Measurements from ENCODE around the gene VPS37C.

VPS37C gene

GRCh38 chr11:61092908-61093763 is 68.1 kb downstream of the VPS37C start:
- Histone ChIP-seq H2AFZ (ENCODE audit: low read length, unreplicated experiment) (no peak overlapping the region), H3K4me1 (ENCODE audit: control insufficient read depth, insufficient read depth, low read length, unreplicated experiment) (no peaks in the 10 kb centered on the region), H3K79me2 (ENCODE audit: control insufficient read depth, insufficient read depth, low read length, unreplicated experiment) (no peaks in the 10 kb centered on the region), H3K27ac (ENCODE audit: low read depth, low read length) (no peak overlapping the region), H3K27me3 (ENCODE audit: insufficient read depth, low read length) (peaks cover 22% of the 10 kb centered on the region), H3K36me3 (ENCODE audit: insufficient read depth, low read length) (no peaks in the 10 kb centered on the region), H3K4me3 (ENCODE audit: low read depth, low read length) (no peak overlapping the region)

- no peak overlapping the region for H2AFZ ChIP-seq (ENCODE audit: low read length, unreplicated experiment)
- H3K4me1 ChIP-seq (ENCODE audit: control insufficient read depth, insufficient read depth, low read length, unreplicated experiment), result no peaks in the 10 kb centered on the region
- H3K4me3 ChIP-seq (ENCODE audit: low read depth, low read length), result no peak overlapping the region
- H3K27ac ChIP-seq (ENCODE audit: low read depth, low read length), result no peak overlapping the region
- no peaks in the 10 kb centered on the region for H3K79me2 ChIP-seq (ENCODE audit: control insufficient read depth, insufficient read depth, low read length, unreplicated experiment)
- no peaks in the 10 kb centered on the region for H3K36me3 ChIP-seq (ENCODE audit: insufficient read depth, low read length)
- H3K27me3 ChIP-seq (ENCODE audit: insufficient read depth, low read length), result peaks cover 16% of the 10 kb centered on the region
Measured at GRCh38 chr11:61092280-61092766, 68.9 kb downstream of the VPS37C start.

- Histone ChIP-seq H3K4me3 (ENCODE audit: low read depth, low read length) (no peak overlapping the region), H3K27ac (ENCODE audit: low read depth, low read length) (no peak overlapping the region), H2AFZ (ENCODE audit: low read length, unreplicated experiment) (no peak overlapping the region)
Measured at GRCh38 chr11:61091373-61092279, 69.6 kb downstream of the VPS37C start.

GRCh38 chr11:61090982-61091372 is 70.2 kb downstream of the VPS37C start:
- no peak overlapping the region for H2AFZ ChIP-seq (ENCODE audit: low read length, unreplicated experiment)
- H3K4me3 ChIP-seq (ENCODE audit: low read depth, low read length), result no peak overlapping the region
- H3K27me3 ChIP-seq (ENCODE audit: insufficient read depth, low read length), result peaks cover 7% of the 10 kb centered on the region
- no peaks in the 10 kb centered on the region for H3K4me1 ChIP-seq (ENCODE audit: control insufficient read depth, insufficient read depth, low read length, unreplicated experiment)
- H3K36me3 ChIP-seq (ENCODE audit: insufficient read depth, low read length), result no peaks in the 10 kb centered on the region
- H3K79me2 ChIP-seq (ENCODE audit: control insufficient read depth, insufficient read depth, low read length, unreplicated experiment), result no peaks in the 10 kb centered on the region
- H3K27ac ChIP-seq (ENCODE audit: low read depth, low read length), result no peak overlapping the region

More at GRCh38 chr11:61091373-61092279, 69.6 kb downstream of the VPS37C start:
- Histone ChIP-seq H3K27me3 (ENCODE audit: insufficient read depth, low read length) (peaks cover 10% of the 10 kb centered on the region), H3K36me3 (ENCODE audit: insufficient read depth, low read length) (no peaks in the 10 kb centered on the region), H3K4me1 (ENCODE audit: control insufficient read depth, insufficient read depth, low read length, unreplicated experiment) (no peaks in the 10 kb centered on the region), H3K79me2 (ENCODE audit: control insufficient read depth, insufficient read depth, low read length, unreplicated experiment) (no peaks in the 10 kb centered on the region)

- no peaks in the 10 kb centered on the region for H3K36me3 ChIP-seq (ENCODE audit: insufficient read depth, low read length)
- no peak overlapping the region for H3K4me3 ChIP-seq (ENCODE audit: low read depth, low read length)
- H3K4me1 ChIP-seq (ENCODE audit: control insufficient read depth, insufficient read depth, low read length, unreplicated experiment), result no peaks in the 10 kb centered on the region
- H3K79me2 ChIP-seq (ENCODE audit: control insufficient read depth, insufficient read depth, low read length, unreplicated experiment), result no peaks in the 10 kb centered on the region
- H2AFZ ChIP-seq (ENCODE audit: low read length, unreplicated experiment), result no peak overlapping the region
- peaks cover 2% of the 10 kb centered on the region; the same call in 1 of the 2 replicates for H3K27me3 ChIP-seq (ENCODE audit: insufficient read depth, low read length)
- H3K27ac ChIP-seq (ENCODE audit: low read depth, low read length), result no peak overlapping the region
Measured at GRCh38 chr11:61090521-61090920, 70.7 kb downstream of the VPS37C start.

- Histone ChIP-seq H3K27me3 (ENCODE audit: insufficient read depth, low read length) (no peaks in the 10 kb centered on the region), H3K4me3 (ENCODE audit: low read depth, low read length) (no peak overlapping the region), H3K27ac (ENCODE audit: low read depth, low read length) (no peak overlapping the region), H3K4me1 (ENCODE audit: control insufficient read depth, insufficient read depth, low read length, unreplicated experiment) (no peaks in the 10 kb centered on the region), H3K79me2 (ENCODE audit: control insufficient read depth, insufficient read depth, low read length, unreplicated experiment) (no peaks in the 10 kb centered on the region), H3K36me3 (ENCODE audit: insufficient read depth, low read length) (no peaks in the 10 kb centered on the region), H2AFZ (ENCODE audit: low read length, unreplicated experiment) (no peak overlapping the region)
Measured at GRCh38 chr11:61089806-61090491, 71.3 kb downstream of the VPS37C start.

GRCh38 chr11:61087426-61088119 is 73.7 kb downstream of the VPS37C start:
- peaks cover 6% of the 10 kb centered on the region for H3K27me3 ChIP-seq (ENCODE audit: insufficient read depth, low read length)
- H3K4me1 ChIP-seq (ENCODE audit: control insufficient read depth, insufficient read depth, low read length, unreplicated experiment), result no peaks in the 10 kb centered on the region
- H2AFZ ChIP-seq (ENCODE audit: low read length, unreplicated experiment), result no peak overlapping the region
- no peak overlapping the region for H3K27ac ChIP-seq (ENCODE audit: low read depth, low read length)
- no peak overlapping the region for H3K4me3 ChIP-seq (ENCODE audit: low read depth, low read length)
- H3K79me2 ChIP-seq (ENCODE audit: control insufficient read depth, insufficient read depth, low read length, unreplicated experiment), result no peaks in the 10 kb centered on the region
- H3K36me3 ChIP-seq (ENCODE audit: insufficient read depth, low read length), result no peaks in the 10 kb centered on the region

- Histone ChIP-seq H3K27ac (ENCODE audit: low read depth, low read length) (no peak overlapping the region), H3K4me3 (ENCODE audit: low read depth, low read length) (no peak overlapping the region), H2AFZ (ENCODE audit: low read length, unreplicated experiment) (no peak overlapping the region), H3K4me1 (ENCODE audit: control insufficient read depth, insufficient read depth, low read length, unreplicated experiment) (no peaks in the 10 kb centered on the region), H3K36me3 (ENCODE audit: insufficient read depth, low read length) (no peaks in the 10 kb centered on the region), H3K79me2 (ENCODE audit: control insufficient read depth, insufficient read depth, low read length, unreplicated experiment) (no peaks in the 10 kb centered on the region), H3K27me3 (ENCODE audit: insufficient read depth, low read length) (peaks cover 15% of the 10 kb centered on the region)
Measured at GRCh38 chr11:61083601-61084147, 77.6 kb downstream of the VPS37C start.

- Histone ChIP-seq H2AFZ (ENCODE audit: low read length, unreplicated experiment) (no peak overlapping the region), H3K4me1 (ENCODE audit: control insufficient read depth, insufficient read depth, low read length, unreplicated experiment) (no peaks in the 10 kb centered on the region), H3K79me2 (ENCODE audit: control insufficient read depth, insufficient read depth, low read length, unreplicated experiment) (no peaks in the 10 kb centered on the region), H3K36me3 (ENCODE audit: insufficient read depth, low read length) (no peaks in the 10 kb centered on the region), H3K27me3 (ENCODE audit: insufficient read depth, low read length) (peaks cover 15% of the 10 kb centered on the region), H3K27ac (ENCODE audit: low read depth, low read length) (no peak overlapping the region), H3K4me3 (ENCODE audit: low read depth, low read length) (no peak overlapping the region)
Measured at GRCh38 chr11:61082931-61083531, 78.2 kb downstream of the VPS37C start.

All from ACC112 (cell line).